Measurements from ENCODE around the gene POU3F3.

POU3F3 gene

GRCh38 chr2:104859291-104859765 is 5.4 kb downstream of the POU3F3 start:
- H3K4me3 ChIP-seq (ENCODE audit: low read depth, low read length) = no peak overlapping the region
- no peak for DNase-seq (ENCODE audit: low read depth, low spot score)
- ChIA-PET POLR2A (no interaction called here), CTCF (interaction anchor here (1.1 to 1.6 kb wide), 2 partner anchors 10 to 12 kb away, joined by 4 to 7 read pairs; no protein-coding TSS in a partner anchor)
- TF ChIP-seq CTCF (IDR thresholded peaks at IDR 0.05; ENCODE audit: insufficient read depth, low read length, missing control alignments) = no peak

- no peak overlapping the region for H3K4me3 ChIP-seq (ENCODE audit: low read depth, low read length)
- no peak for TF ChIP-seq CTCF (IDR thresholded peaks at IDR 0.05; ENCODE audit: insufficient read depth, low read length, missing control alignments)
- no peak for DNase-seq (ENCODE audit: low read depth, low spot score)
- ChIA-PET POLR2A (no interaction called here), CTCF (interaction anchor here (1.1 to 1.6 kb wide), 2 partner anchors 10 to 13 kb away, joined by 4 to 7 read pairs; no protein-coding TSS in a partner anchor)
Observed at GRCh38 chr2:104859766-104860450, 6.0 kb downstream of the POU3F3 start.

- no peak for TF ChIP-seq CTCF (IDR thresholded peaks at IDR 0.05; ENCODE audit: insufficient read depth, low read length, missing control alignments)
- ChIA-PET POLR2A (no interaction called here), CTCF (interaction anchor here (1.0 to 1.1 kb wide), 2 partner anchors 11 to 12 kb away, joined by 3 to 7 read pairs; no protein-coding TSS in a partner anchor)
- H3K4me3 ChIP-seq (ENCODE audit: low read depth, low read length) = no peak overlapping the region
- DNase-seq (ENCODE audit: low read depth, low spot score) = no peak
Observed at GRCh38 chr2:104860451-104860790, 6.5 kb downstream of the POU3F3 start.

GRCh38 chr2:104861351-104862057 is 7.6 kb downstream of the POU3F3 start:
- CTCF ChIA-PET = interaction anchor here (1.0 kb wide), 1 partner anchor 11 kb away, joined by 3 read pairs; no protein-coding TSS in a partner anchor
- TF ChIP-seq CTCF (IDR thresholded peaks at IDR 0.05; ENCODE audit: insufficient read depth, low read length, missing control alignments) = no peak
- POLR2A ChIA-PET = no interaction called here
- DNase-seq (ENCODE audit: low read depth, low spot score) = no peak
- no peak overlapping the region for H3K4me3 ChIP-seq (ENCODE audit: low read depth, low read length)

GRCh38 chr2:104862058-104862941 is 8.4 kb downstream of the POU3F3 start:
- ChIA-PET POLR2A (no interaction called here), CTCF (no interaction called here)
- DNase-seq (ENCODE audit: low read depth, low spot score) = no peak
- no peak for TF ChIP-seq CTCF (IDR thresholded peaks at IDR 0.05; ENCODE audit: insufficient read depth, low read length, missing control alignments)
- H3K4me3 ChIP-seq (ENCODE audit: low read depth, low read length) = no peak overlapping the region

- POLR2A ChIA-PET = no interaction called here
- no peak for DNase-seq (ENCODE audit: low read depth, low spot score)
- CTCF ChIA-PET = no interaction called here
- H3K4me3 ChIP-seq (ENCODE audit: low read depth, low read length) = no peak overlapping the region
- no peak for TF ChIP-seq CTCF (IDR thresholded peaks at IDR 0.05; ENCODE audit: insufficient read depth, low read length, missing control alignments)
Observed at GRCh38 chr2:104863146-104863467, 9.2 kb downstream of the POU3F3 start.

Measured in AG04449 (cell line).